Memory B cell (primary cell): Measurements from ENCODE around the gene VPS26B.

ENCODE experiments used
- ATAC-seq: fragments of 150-1000 bp; cut with Tn5 transposase; 2 replicates; pipeline ENCODE4 v1.10.0; 2021; ENCODE audit warnings: low read depth, mild to moderate bottlenecking, moderate library complexity
- DNase-seq, 2 donors: peaks; one replicate each; pipeline ENCODE4 v3.0.0; 2022; ENCODE audit warnings: low spot score in 2 of 2
- H3K27ac Mint-ChIP-seq: one replicate; pipeline ENCODE4 v1.8.0; 2022; ENCODE audit warnings: mild to moderate bottlenecking, moderate library complexity, mixed read lengths
- H3K27me3 Mint-ChIP-seq: one replicate; pipeline ENCODE4 v1.8.0; 2022; ENCODE audit warnings: mixed read lengths
- H3K36me3 Mint-ChIP-seq: one replicate; pipeline ENCODE4 v1.8.0; 2022; ENCODE audit warnings: mild to moderate bottlenecking, mixed read lengths
- H3K4me1 Mint-ChIP-seq: one replicate; pipeline ENCODE4 v1.8.0; 2022; ENCODE audit warnings: mixed read lengths
- H3K4me3 Mint-ChIP-seq: one replicate; pipeline ENCODE4 v1.8.0; 2022; ENCODE audit warnings: mild to moderate bottlenecking, moderate library complexity, mixed read lengths
- H3K9me3 Mint-ChIP-seq: one replicate; pipeline ENCODE4 v1.8.0; 2022; ENCODE audit warnings: mixed read lengths

VPS26B gene

GRCh38 chr11:134257101-134257500 lies 32.6 kb downstream of the VPS26B start:
- no peak for ATAC-seq

DNA sequence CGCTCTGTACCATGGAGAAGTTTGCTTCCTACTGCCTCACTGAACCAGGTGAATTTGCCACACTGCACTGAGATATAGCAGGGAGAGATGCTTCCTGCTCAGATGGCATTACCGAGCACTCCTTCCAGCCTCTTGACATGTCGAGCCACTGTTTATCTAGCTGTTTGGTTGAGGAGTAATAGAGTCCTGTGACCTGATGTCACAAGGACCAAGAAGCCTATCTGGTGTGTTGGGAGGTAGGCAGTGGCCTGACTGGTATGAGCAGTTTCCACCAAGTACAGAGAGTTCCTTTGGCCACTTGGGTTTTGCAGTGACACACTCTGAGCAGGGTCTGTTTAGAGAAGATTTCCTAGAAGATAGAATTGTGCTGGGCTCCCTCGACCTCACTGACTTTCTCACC lies 34.1 kb downstream of the VPS26B start:
- H3K27ac Mint-ChIP-seq = no peak overlapping the region
- H3K4me3 Mint-ChIP-seq = no peak overlapping the region

More at GRCh38 chr11:134257101-134257500, 32.6 kb downstream of the VPS26B start:
- Mint-ChIP-seq H3K4me1 (peaks cover 15% of the 10 kb centered on the region), H3K4me3 (no peak overlapping the region), H3K9me3 (no peaks in the 10 kb centered on the region), H3K36me3 (peaks cover 14% of the 10 kb centered on the region), H3K27ac (no peak overlapping the region), H3K27me3 (no peaks in the 10 kb centered on the region)
- DNase-seq = no peak

DNA sequence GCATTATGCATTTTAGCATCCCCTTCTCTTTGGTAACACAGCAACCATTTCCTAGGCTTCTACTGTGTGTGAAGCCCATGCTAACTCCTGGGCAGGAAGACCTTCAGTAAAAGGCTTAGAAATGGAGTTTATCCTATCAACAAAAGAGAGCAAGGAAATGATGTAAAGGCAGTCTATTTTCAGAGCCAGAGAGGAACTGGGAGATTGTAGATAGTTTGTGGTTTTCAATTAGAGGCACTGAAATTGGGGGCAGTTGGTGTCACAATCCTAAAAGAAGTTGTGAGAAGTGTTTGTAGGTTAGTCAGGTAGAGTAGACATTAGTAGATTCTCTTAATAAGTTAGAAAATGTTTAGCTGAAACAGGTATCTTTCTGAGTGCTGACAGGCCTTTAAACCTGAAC lies 36.0 kb downstream of the VPS26B start:
- H3K36me3 Mint-ChIP-seq = peaks cover 19% of the 10 kb centered on the region
- H3K27ac Mint-ChIP-seq = no peak overlapping the region

More for the DNA sequence above, 34.1 kb downstream of the VPS26B start:
- no peak for DNase-seq
- H3K4me1 Mint-ChIP-seq = peaks cover 10% of the 10 kb centered on the region
- peaks cover 16% of the 10 kb centered on the region for H3K36me3 Mint-ChIP-seq
- no peak for ATAC-seq
- H3K27me3 Mint-ChIP-seq = no peaks in the 10 kb centered on the region
- no peaks in the 10 kb centered on the region for H3K9me3 Mint-ChIP-seq

GRCh38 chr11:134260983-134261382 lies 36.5 kb downstream of the VPS26B start:
- no peak for ATAC-seq
- H3K36me3 Mint-ChIP-seq = peaks cover 19% of the 10 kb centered on the region

More for the DNA sequence above, 36.0 kb downstream of the VPS26B start:
- Mint-ChIP-seq H3K27me3 (no peaks in the 10 kb centered on the region), H3K4me1 (peaks cover 3% of the 10 kb centered on the region), H3K9me3 (no peaks in the 10 kb centered on the region), H3K4me3 (no peak overlapping the region)
- ATAC-seq = no peak
- DNase-seq = no peak

GRCh38 chr11:134261626-134262488 lies 37.4 kb downstream of the VPS26B start:
- no peak overlapping the region for H3K4me3 Mint-ChIP-seq
- peaks cover 19% of the 10 kb centered on the region for H3K36me3 Mint-ChIP-seq
- no peak for DNase-seq
- peaks cover 3% of the 10 kb centered on the region for H3K4me1 Mint-ChIP-seq
- no peak for ATAC-seq
- H3K9me3 Mint-ChIP-seq = no peaks in the 10 kb centered on the region
- H3K27me3 Mint-ChIP-seq = no peaks in the 10 kb centered on the region
- no peak overlapping the region for H3K27ac Mint-ChIP-seq

More at GRCh38 chr11:134260983-134261382, 36.5 kb downstream of the VPS26B start:
- Mint-ChIP-seq H3K4me3 (no peak overlapping the region), H3K9me3 (no peaks in the 10 kb centered on the region), H3K4me1 (peaks cover 3% of the 10 kb centered on the region), H3K27me3 (no peaks in the 10 kb centered on the region), H3K27ac (no peak overlapping the region)
- DNase-seq = no peak

GRCh38 chr11:134264966-134265764 lies 40.7 kb downstream of the VPS26B start:
- DNase-seq = no peak

GRCh38 chr11:134266440-134266839 lies 42.0 kb downstream of the VPS26B start:
- H3K4me3 Mint-ChIP-seq = no peak overlapping the region
- ATAC-seq (no peak), DNase-seq (no peak)
- no peak overlapping the region for H3K27ac Mint-ChIP-seq
- peaks cover 10% of the 10 kb centered on the region for H3K27me3 Mint-ChIP-seq
- H3K4me1 Mint-ChIP-seq = no peaks in the 10 kb centered on the region
- peaks cover 6% of the 10 kb centered on the region for H3K36me3 Mint-ChIP-seq
- H3K9me3 Mint-ChIP-seq = no peaks in the 10 kb centered on the region

More at GRCh38 chr11:134264966-134265764, 40.7 kb downstream of the VPS26B start:
- Mint-ChIP-seq H3K4me1 (peaks cover 3% of the 10 kb centered on the region), H3K27me3 (peaks cover 1% of the 10 kb centered on the region), H3K4me3 (no peak overlapping the region), H3K9me3 (no peaks in the 10 kb centered on the region), H3K36me3 (peaks cover 10% of the 10 kb centered on the region), H3K27ac (no peak overlapping the region)
- ATAC-seq = no peak

DNA sequence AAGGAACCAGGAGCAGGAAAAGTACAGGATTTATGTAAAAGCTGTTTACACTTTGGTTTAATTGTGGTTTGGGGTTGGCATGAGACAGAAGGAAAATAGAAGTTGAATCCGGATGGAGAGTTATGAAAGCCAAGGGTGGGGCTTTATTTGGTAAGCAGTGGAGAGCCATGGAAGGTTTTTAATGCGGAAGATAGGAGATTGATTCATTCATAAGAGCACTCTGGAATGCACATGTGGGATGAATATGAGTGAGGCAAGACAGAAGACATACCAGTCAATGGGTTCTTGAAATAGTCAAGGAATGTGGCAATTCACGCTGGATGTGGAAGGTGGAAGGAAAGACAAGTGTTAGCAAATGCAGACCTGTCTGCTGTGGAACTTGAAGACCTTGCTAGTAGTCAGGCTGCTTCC lies 42.4 kb downstream of the VPS26B start:
- Mint-ChIP-seq H3K27me3 (peaks cover 12% of the 10 kb centered on the region), H3K36me3 (peaks cover 6% of the 10 kb centered on the region), H3K9me3 (no peaks in the 10 kb centered on the region), H3K27ac (no peak overlapping the region), H3K4me1 (no peaks in the 10 kb centered on the region), H3K4me3 (no peak overlapping the region)
- DNase-seq (no peak), ATAC-seq (no peak)

DNA sequence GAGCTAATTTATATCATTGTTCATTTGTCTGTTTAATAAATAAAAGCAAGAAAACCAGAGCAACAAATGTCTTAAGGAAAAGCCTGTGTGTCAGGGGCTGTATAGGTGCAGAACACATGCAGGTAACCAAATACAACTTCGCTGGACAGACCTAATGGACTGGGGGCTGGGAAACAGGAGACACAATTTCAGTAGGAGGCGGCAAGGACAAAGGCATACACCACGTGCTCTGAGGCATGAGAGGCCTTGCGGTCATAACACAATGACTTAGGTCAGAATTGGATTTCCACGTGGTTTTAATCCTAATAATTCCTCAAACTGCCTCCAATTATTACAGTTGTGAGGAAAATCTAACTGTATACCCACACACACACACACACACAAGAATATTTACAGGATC lies 43.0 kb downstream of the VPS26B start:
- H3K4me3 Mint-ChIP-seq = no peak overlapping the region
- peaks cover 15% of the 10 kb centered on the region for H3K27me3 Mint-ChIP-seq
- no peak for DNase-seq
- no peak for ATAC-seq
- H3K9me3 Mint-ChIP-seq = no peaks in the 10 kb centered on the region
- H3K27ac Mint-ChIP-seq = no peak overlapping the region
- H3K4me1 Mint-ChIP-seq = no peaks in the 10 kb centered on the region
- peaks cover 4% of the 10 kb centered on the region for H3K36me3 Mint-ChIP-seq

GRCh38 chr11:134267966-134268365 lies 43.5 kb downstream of the VPS26B start:
- ATAC-seq (no peak), DNase-seq (no peak)
- Mint-ChIP-seq H3K4me1 (peaks cover 2% of the 10 kb centered on the region), H3K27me3 (peaks cover 16% of the 10 kb centered on the region), H3K36me3 (peaks cover 4% of the 10 kb centered on the region), H3K4me3 (no peak overlapping the region), H3K27ac (no peak overlapping the region), H3K9me3 (no peaks in the 10 kb centered on the region)

- Mint-ChIP-seq H3K4me1 (peaks cover 4% of the 10 kb centered on the region), H3K36me3 (peaks cover under 1% of the 10 kb centered on the region), H3K9me3 (no peaks in the 10 kb centered on the region), H3K4me3 (no peak overlapping the region), H3K27me3 (peaks cover 18% of the 10 kb centered on the region), H3K27ac (no peak overlapping the region)
- DNase-seq = no peak
- ATAC-seq = no peak
These were observed 45.8 kb downstream of the VPS26B start for GRCh38 chr11:134270250-134270714.

DNA sequence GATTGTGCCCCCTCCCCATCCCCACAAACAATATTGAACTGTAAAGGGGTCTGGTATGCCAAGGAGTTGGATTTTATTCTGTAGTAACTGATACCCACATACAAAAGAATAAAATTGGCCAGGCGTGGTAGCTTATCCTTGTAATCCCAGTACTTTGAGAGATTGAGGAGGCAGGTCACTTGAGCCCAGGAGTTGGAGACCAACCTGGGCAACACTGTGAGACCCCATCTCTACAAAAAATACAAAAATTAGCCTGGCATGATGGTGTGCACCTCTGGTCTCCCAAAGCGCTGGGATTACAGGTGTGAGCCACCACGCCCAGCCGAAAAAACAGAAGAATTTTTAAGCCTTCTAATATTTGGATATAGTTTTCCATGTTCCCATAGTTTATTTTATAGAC lies 47.5 kb downstream of the VPS26B start:
- Mint-ChIP-seq H3K4me1 (peaks cover 9% of the 10 kb centered on the region), H3K27ac (no peak overlapping the region), H3K4me3 (no peak overlapping the region), H3K27me3 (peaks cover 27% of the 10 kb centered on the region), H3K9me3 (no peaks in the 10 kb centered on the region), H3K36me3 (no peaks in the 10 kb centered on the region)
- ATAC-seq (no peak), DNase-seq (no peak)

GRCh38 chr11:134272381-134273316 lies 48.2 kb downstream of the VPS26B start:
- H3K4me3 Mint-ChIP-seq = no peak overlapping the region
- H3K4me1 Mint-ChIP-seq = peaks cover 12% of the 10 kb centered on the region
- ATAC-seq = no peak
- H3K9me3 Mint-ChIP-seq = no peaks in the 10 kb centered on the region
- H3K27ac Mint-ChIP-seq = no peak overlapping the region
- DNase-seq = no peak
- no peaks in the 10 kb centered on the region for H3K36me3 Mint-ChIP-seq
- peaks cover 30% of the 10 kb centered on the region for H3K27me3 Mint-ChIP-seq
